ENCODE data around the gene ABLIM1.

- TF ChIP-seq TAF1 (IDR thresholded peaks at IDR 0.05; ENCODE audit: low read depth, low read length), result no peak
- TF ChIP-seq POLR2A (IDR thresholded peaks at IDR 0.05; ENCODE audit: low read depth, low read length), result no peak
- no peak for TF ChIP-seq POLR2AphosphoS5 (IDR thresholded peaks at IDR 0.05; ENCODE audit: low read depth, low read length)
- no peak for TF ChIP-seq POU2F2 (IDR thresholded peaks at IDR 0.05; ENCODE audit: low read depth, low read length)
- no peak for TF ChIP-seq SPI1 (IDR thresholded peaks at IDR 0.05; ENCODE audit: low read depth, low read length)
- TF ChIP-seq PAX5 (IDR thresholded peaks at IDR 0.05; ENCODE audit: insufficient read depth, low read length, severe bottlenecking), result no peak
Measured at GRCh38 chr10:114645706-114646105, 12.4 kb downstream of the ABLIM1 start.

All from GM12891 (cell line).